Kasumi-1 (cell line): ENCODE results near the gene OVOL2.
"Not testable (repeated sequence)": the region's sequence is repeated elsewhere in the genome, so short reads cannot be mapped to it uniquely, and the experiment has no call there.

ENCODE experiments used
- DNase-seq, 2 experiments: peaks; one replicate each; lab custom pipeline; 2025; lab: John Stamatoyannopoulos, UW

OVOL2 gene

GRCh38 chr20:18057101-18057993 is at the start of gene OVOL2:
Gene OVOL2 (minus strand): TSS chr20:18057916. CDS start chr20:18057634, 282 bp downstream.
- DNase-seq, result no peak

GRCh38 chr20:18103497-18103896 is 45.8 kb upstream of the OVOL2 start:
- DNase-seq, result no peak

- DNase-seq, result no peak
Measured at GRCh38 chr20:18101125-18101810, 43.6 kb upstream of the OVOL2 start.

- DNase-seq, result not testable (repeated sequence)
Measured at GRCh38 chr20:18100569-18100968, 42.9 kb upstream of the OVOL2 start.

- no peak for DNase-seq
Measured at GRCh38 chr20:18094191-18094590, 36.5 kb upstream of the OVOL2 start.

- DNase-seq, result no peak
Measured at GRCh38 chr20:18093388-18093787, 35.7 kb upstream of the OVOL2 start.

- no peak for DNase-seq
Measured at GRCh38 chr20:18092890-18093289, 35.2 kb upstream of the OVOL2 start.

- no peak for DNase-seq
Measured at GRCh38 chr20:18091623-18092022, 33.9 kb upstream of the OVOL2 start.

- DNase-seq, result no peak
Measured at GRCh38 chr20:18090477-18090876, 32.8 kb upstream of the OVOL2 start.

- DNase-seq, result no peak
Measured at GRCh38 chr20:18090044-18090443, 32.3 kb upstream of the OVOL2 start.

- DNase-seq, result not testable (repeated sequence)
Measured at GRCh38 chr20:18088841-18089240, 31.1 kb upstream of the OVOL2 start.

- not testable (repeated sequence) for DNase-seq
Measured at GRCh38 chr20:18088298-18088697, 30.6 kb upstream of the OVOL2 start.

- no peak for DNase-seq
Measured at GRCh38 chr20:18087054-18087453, 29.3 kb upstream of the OVOL2 start.

- DNase-seq, result not testable (repeated sequence)
Measured at GRCh38 chr20:18080836-18081235, 23.1 kb upstream of the OVOL2 start.

GRCh38 chr20:18079756-18080353 is 22.1 kb upstream of the OVOL2 start:
- DNase-seq, result no peak

- no peak for DNase-seq
Measured at GRCh38 chr20:18077157-18077556, 19.4 kb upstream of the OVOL2 start.

GRCh38 chr20:18072532-18072931 is 14.8 kb upstream of the OVOL2 start:
- DNase-seq, result no peak

GRCh38 chr20:18066421-18067333 is 9.0 kb upstream of the OVOL2 start:
- no peak for DNase-seq

- no peak for DNase-seq
Measured at GRCh38 chr20:18063676-18064075, 6.0 kb upstream of the OVOL2 start.

GRCh38 chr20:18059603-18060002 is 1.9 kb upstream of the OVOL2 start:
- no peak for DNase-seq

GRCh38 chr20:18058661-18059467 is 1.1 kb upstream of the OVOL2 start:
- no peak for DNase-seq
